Natural killer cell (primary cell): Measurements from ENCODE around the gene PM20D1. TPM values are rescaled to one million over a fixed set of nuclear protein-coding genes. Genes with fewer than 3 reads are reported as not detected.

Experiments used
- ATAC-seq, 3 donors: fragments of 150-1000 bp in 2 of 3; fragments of 200-7000 bp in 1 of 3; cut with Tn5 transposase; 1 replicate in 1 of 3; 2 replicates in 2 of 3; pipeline ENCODE4 v1.10.0; 2021; ENCODE audit warnings: mild to moderate bottlenecking in 2 of 3, moderate library complexity in 2 of 3
- DNase-seq, 2 donors: peaks; one replicate each; pipeline versions ENCODE4 v3.0.0 to v3.0.0-alpha.2; 2013 to 2021; ENCODE audit warnings: mixed read lengths in 1 of 2
- H3K27ac ChIP-seq: one replicate; pipeline ENCODE4 v1.5.1; 2013; ENCODE audit warnings: mild to moderate bottlenecking, low read length
- H3K27me3 ChIP-seq: one replicate; pipeline ENCODE4 v1.6.1; 2013; ENCODE audit warnings: low read length; ENCODE audit not compliant: control insufficient read depth, insufficient read depth
- H3K36me3 ChIP-seq: one replicate; pipeline ENCODE4 v1.6.1; 2013; ENCODE audit warnings: low read length; ENCODE audit not compliant: control insufficient read depth, insufficient read depth
- H3K4me1 ChIP-seq: one replicate; pipeline ENCODE4 v1.6.1; 2013; ENCODE audit warnings: low read length; ENCODE audit not compliant: control insufficient read depth, insufficient read depth
- H3K4me3 ChIP-seq: one replicate; pipeline ENCODE4 v1.5.1; 2013; ENCODE audit warnings: low read length
- H3K9me3 ChIP-seq: one replicate; pipeline ENCODE4 v1.6.1; 2013; ENCODE audit warnings: low read length; ENCODE audit not compliant: control insufficient read depth, insufficient read depth
- H3K27ac Mint-ChIP-seq, 2 donors: one replicate each; pipeline ENCODE4 v1.8.0; 2022; ENCODE audit warnings: mild to moderate bottlenecking in 2 of 2, mixed read lengths in 2 of 2, moderate library complexity in 1 of 2
- H3K27me3 Mint-ChIP-seq, 2 donors: one replicate each; pipeline ENCODE4 v1.8.0; 2022; ENCODE audit warnings: low read depth in 2 of 2, mixed read lengths in 2 of 2
- H3K36me3 Mint-ChIP-seq: one replicate; pipeline ENCODE4 v1.8.0; 2022; ENCODE audit warnings: mixed read lengths
- H3K4me1 Mint-ChIP-seq, 2 donors: one replicate each; pipeline ENCODE4 v1.8.0; 2022; ENCODE audit warnings: mixed read lengths in 2 of 2
- H3K4me3 Mint-ChIP-seq: one replicate; pipeline ENCODE4 v1.8.0; 2022; ENCODE audit warnings: mild to moderate bottlenecking, moderate library complexity, mixed read lengths
- H3K9me3 Mint-ChIP-seq, 2 donors: one replicate each; pipeline ENCODE4 v1.8.0; 2022; ENCODE audit warnings: mixed read lengths in 2 of 2
- CTCF ChIP-seq: fragments of 200-600 bp; IDR thresholded peaks from one replicate; pipeline ENCODE4 v1.8.0; 2022; ENCODE audit warnings: antibody characterized with exemption
- WGBS: methylation state at CpG from one replicate; pipeline ENCODE4 v1.1.7; 2013; ENCODE audit warnings: missing lambda C conversion rate; ENCODE audit not compliant: insufficient coverage; 5-methylcytosine and 5-hydroxymethylcytosine counted together
- intact Hi-C: fragments of 100-400 bp; cut with micrococcal nuclease; formaldehyde crosslinking; loops from one replicate; pipeline ENCODE4 v1.14.2; 2022
- total RNA-seq, 4 donors: library from RNA; stranded (reverse); fragments of 120-200 nt in 1 of 4; gene quantifications; one replicate each; pipeline versions ENCODE4 v1.2.3 to v1.2.4, GENCODE V29; 2013 to 2022

PM20D1 gene
- total RNA-seq, 3 donors from 2014 or later (not counting 1 experiment from before 2014, with no cell fraction given), result 1.1 to 1.6 TPM; not detected in 1

GRCh38 chr1:205791568-205792180 is 58.3 kb downstream of the PM20D1 start:
- peak; percentile 46 to 80 for DNase-seq
- Histone ChIP-seq H3K9me3 (no peaks in the 10 kb centered on the region), H3K4me1 (no peaks in the 10 kb centered on the region), H3K4me3 (no peak overlapping the region), H3K36me3 (peaks cover 23% of the 10 kb centered on the region), H3K27ac (no peak overlapping the region), H3K27me3 (no peaks in the 10 kb centered on the region)
- H3K4me3 Mint-ChIP-seq, result no peak overlapping the region
- no peaks in the 10 kb centered on the region for H3K9me3 Mint-ChIP-seq
- peaks cover 39% of the 10 kb centered on the region for H3K36me3 Mint-ChIP-seq
- peak; percentile 73 to 90 (median 89) for ATAC-seq
- 75% methylated on average over 5 of the region's 5 CpGs for WGBS
- H3K4me1 Mint-ChIP-seq, result no peaks in the 10 kb centered on the region
- intact Hi-C loops, result loop anchor here (1.0 kb wide), 3 partner anchors 128 to 315 kb away; no protein-coding TSS in a partner anchor
- H3K27me3 Mint-ChIP-seq, result no peaks in the 10 kb centered on the region
- H3K27ac Mint-ChIP-seq, result no peak overlapping the region
- TF ChIP-seq CTCF, result peak; percentile 69

- Mint-ChIP-seq H3K4me1 (peaks cover 0 to 5% of the 10 kb centered on the region in 2 donors), H3K27me3 (no peaks in the 10 kb centered on the region), H3K27ac (no peak overlapping the region), H3K4me3 (no peak overlapping the region), H3K36me3 (peaks cover 15% of the 10 kb centered on the region), H3K9me3 (no peaks in the 10 kb centered on the region)
- no peak for ATAC-seq
- no peak overlapping the region for H3K4me3 ChIP-seq
- TF ChIP-seq CTCF, result no peak
- 93% methylated on average over 9 of the region's 10 CpGs for WGBS
- H3K27ac ChIP-seq, result no peak overlapping the region
- H3K27me3 ChIP-seq, result no peaks in the 10 kb centered on the region
- intact Hi-C loops, result no loop called here
- peaks cover 8% of the 10 kb centered on the region for H3K36me3 ChIP-seq
- H3K4me1 ChIP-seq, result no peaks in the 10 kb centered on the region
- H3K9me3 ChIP-seq, result no peaks in the 10 kb centered on the region
- no peak for DNase-seq
Observed at GRCh38 chr1:205787287-205787916, 62.5 kb downstream of the PM20D1 start.

- no peak for TF ChIP-seq CTCF
- no peaks in the 10 kb centered on the region for H3K27me3 Mint-ChIP-seq
- H3K27ac Mint-ChIP-seq, result no peak overlapping the region
- no peaks in the 10 kb centered on the region for H3K27me3 ChIP-seq
- peaks cover 15% of the 10 kb centered on the region for H3K36me3 Mint-ChIP-seq
- no peaks in the 10 kb centered on the region for H3K9me3 ChIP-seq
- no peak overlapping the region for H3K27ac ChIP-seq
- peaks cover 0 to 5% of the 10 kb centered on the region in 2 donors for H3K4me1 Mint-ChIP-seq
- intact Hi-C loops, result no loop called here
- no peak overlapping the region for H3K4me3 ChIP-seq
- H3K36me3 ChIP-seq, result peaks cover 5% of the 10 kb centered on the region
- no peak overlapping the region for H3K4me3 Mint-ChIP-seq
- no peaks in the 10 kb centered on the region for H3K4me1 ChIP-seq
- 80% methylated on average over 3 of the region's 4 CpGs for WGBS
- DNase-seq, result no peak
- H3K9me3 Mint-ChIP-seq, result no peaks in the 10 kb centered on the region
- ATAC-seq, result no peak
Observed at GRCh38 chr1:205786601-205787000, 63.3 kb downstream of the PM20D1 start.
